IPS-18a (cell line): ENCODE measurements around the gene GNAI2.

Experiments used
- H3K27ac ChIP-seq: one replicate; pipeline ENCODE4 v1.5.1; 2013; ENCODE audit warnings: low read length
- H3K27me3 ChIP-seq: one replicate; pipeline ENCODE4 v1.6.1; 2013; ENCODE audit warnings: mild to moderate bottlenecking, low read length; ENCODE audit not compliant: control insufficient read depth, insufficient read depth
- H3K36me3 ChIP-seq: one replicate; pipeline ENCODE4 v1.6.1; 2013; ENCODE audit warnings: low read depth, low read length; ENCODE audit not compliant: control insufficient read depth
- H3K4me1 ChIP-seq: one replicate; pipeline ENCODE4 v1.6.1; 2013; ENCODE audit warnings: low read depth, low read length; ENCODE audit not compliant: control insufficient read depth
- H3K4me3 ChIP-seq: one replicate; pipeline ENCODE4 v1.5.1; 2013; ENCODE audit warnings: low read length
- H3K9ac ChIP-seq: one replicate; pipeline ENCODE4 v1.6.1; 2013; ENCODE audit warnings: mild to moderate bottlenecking, low read length, moderate library complexity
- H3K9me3 ChIP-seq: one replicate; pipeline ENCODE4 v1.6.1; 2013; ENCODE audit warnings: low read depth, low read length; ENCODE audit not compliant: control insufficient read depth

The GNAI2 gene

GRCh38 chr3:50262778-50263177 is 26.8 kb downstream of the GNAI2 start:
- H3K36me3 ChIP-seq = peaks cover 7% of the 10 kb centered on the region
- H3K4me1 ChIP-seq = peaks cover 40% of the 10 kb centered on the region
- H3K9me3 ChIP-seq = no peaks in the 10 kb centered on the region
- no peaks in the 10 kb centered on the region for H3K27me3 ChIP-seq
- H3K4me3 ChIP-seq = no peak overlapping the region
- no peak overlapping the region for H3K27ac ChIP-seq
- no peak overlapping the region for H3K9ac ChIP-seq

GRCh38 chr3:50263478-50264382 is 27.7 kb downstream of the GNAI2 start:
- Histone ChIP-seq H3K4me1 (peaks cover 46% of the 10 kb centered on the region), H3K9me3 (no peaks in the 10 kb centered on the region), H3K27me3 (no peaks in the 10 kb centered on the region), H3K27ac (no peak overlapping the region), H3K4me3 (no peak overlapping the region), H3K36me3 (no peaks in the 10 kb centered on the region), H3K9ac (peak overlapping the region; percentile 11)

GRCh38 chr3:50264383-50264963 is 28.5 kb downstream of the GNAI2 start:
- peak overlapping the region; percentile 26 for H3K4me3 ChIP-seq
- peak overlapping the region; percentile 30 for H3K27ac ChIP-seq
- peak overlapping the region; percentile 11 for H3K9ac ChIP-seq
- peaks cover 46% of the 10 kb centered on the region for H3K4me1 ChIP-seq
- H3K36me3 ChIP-seq = no peaks in the 10 kb centered on the region
- no peaks in the 10 kb centered on the region for H3K9me3 ChIP-seq
- no peaks in the 10 kb centered on the region for H3K27me3 ChIP-seq

GRCh38 chr3:50264964-50265485 is 29.0 kb downstream of the GNAI2 start:
- H3K36me3 ChIP-seq = no peaks in the 10 kb centered on the region
- H3K9ac ChIP-seq = no peak overlapping the region
- H3K4me1 ChIP-seq = peaks cover 46% of the 10 kb centered on the region
- H3K27me3 ChIP-seq = no peaks in the 10 kb centered on the region
- H3K9me3 ChIP-seq = no peaks in the 10 kb centered on the region
- no peak overlapping the region for H3K4me3 ChIP-seq
- peak overlapping the region; percentile 21 for H3K27ac ChIP-seq

- Histone ChIP-seq H3K4me1 (peaks cover 43% of the 10 kb centered on the region), H3K9me3 (no peaks in the 10 kb centered on the region), H3K27ac (no peak overlapping the region), H3K36me3 (no peaks in the 10 kb centered on the region), H3K4me3 (no peak overlapping the region), H3K27me3 (no peaks in the 10 kb centered on the region), H3K9ac (no peak overlapping the region)
Measured at GRCh38 chr3:50265571-50265970, 29.6 kb downstream of the GNAI2 start.

GRCh38 chr3:50266017-50266416 is 30.0 kb downstream of the GNAI2 start:
- no peaks in the 10 kb centered on the region for H3K36me3 ChIP-seq
- H3K4me3 ChIP-seq = no peak overlapping the region
- H3K9ac ChIP-seq = no peak overlapping the region
- no peaks in the 10 kb centered on the region for H3K9me3 ChIP-seq
- H3K4me1 ChIP-seq = peaks cover 39% of the 10 kb centered on the region
- H3K27ac ChIP-seq = no peak overlapping the region
- no peaks in the 10 kb centered on the region for H3K27me3 ChIP-seq

- H3K9ac ChIP-seq = no peak overlapping the region
- H3K4me1 ChIP-seq = peaks cover 33% of the 10 kb centered on the region
- H3K9me3 ChIP-seq = no peaks in the 10 kb centered on the region
- no peaks in the 10 kb centered on the region for H3K27me3 ChIP-seq
- no peak overlapping the region for H3K4me3 ChIP-seq
- no peaks in the 10 kb centered on the region for H3K36me3 ChIP-seq
- H3K27ac ChIP-seq = no peak overlapping the region
Measured at GRCh38 chr3:50266836-50267235, 30.8 kb downstream of the GNAI2 start.

- H3K9ac ChIP-seq = no peak overlapping the region
- H3K4me1 ChIP-seq = peaks cover 33% of the 10 kb centered on the region
- no peak overlapping the region for H3K4me3 ChIP-seq
Measured at GRCh38 chr3:50267280-50267913, 31.4 kb downstream of the GNAI2 start.

GRCh38 chr3:50268276-50268675 is 32.3 kb downstream of the GNAI2 start:
- Histone ChIP-seq H3K27ac (no peak overlapping the region), H3K36me3 (no peaks in the 10 kb centered on the region), H3K27me3 (peaks cover 5% of the 10 kb centered on the region), H3K4me1 (peaks cover 33% of the 10 kb centered on the region), H3K9me3 (no peaks in the 10 kb centered on the region), H3K9ac (no peak overlapping the region), H3K4me3 (no peak overlapping the region)

More at GRCh38 chr3:50267280-50267913, 31.4 kb downstream of the GNAI2 start:
- H3K9me3 ChIP-seq = no peaks in the 10 kb centered on the region
- H3K27ac ChIP-seq = no peak overlapping the region
- H3K36me3 ChIP-seq = no peaks in the 10 kb centered on the region
- H3K27me3 ChIP-seq = no peaks in the 10 kb centered on the region

GRCh38 chr3:50268703-50269451 is 32.9 kb downstream of the GNAI2 start, which contains the start of gene SEMA3B:
Gene SEMA3B, plus strand, starts transcription at chr3:50269147. Its CDS starts 94 bp downstream, at chr3:50269241.
- Histone ChIP-seq H3K4me1 (peaks cover 33% of the 10 kb centered on the region), H3K27ac (no peak within 1 kb of the TSS), H3K9ac (no peak within 1 kb of the TSS), H3K36me3 (no peaks in the 10 kb centered on the region), H3K4me3 (no peak within 1 kb of the TSS), H3K9me3 (no peaks in the 10 kb centered on the region), H3K27me3 (peaks cover 11% of the 10 kb centered on the region)

- Histone ChIP-seq H3K4me1 (peaks cover 28% of the 10 kb centered on the region), H3K27ac (no peak overlapping the region), H3K36me3 (no peaks in the 10 kb centered on the region), H3K27me3 (peaks cover 17% of the 10 kb centered on the region), H3K4me3 (no peak overlapping the region), H3K9me3 (no peaks in the 10 kb centered on the region), H3K9ac (no peak overlapping the region)
Measured at GRCh38 chr3:50269460-50269859, 33.5 kb downstream of the GNAI2 start.
